Nephron progenitor cell (in vitro differentiated cells): Measurements from ENCODE around the gene CDC42BPB.
"Not testable (repeated sequence)": the region's sequence is repeated elsewhere in the genome, so short reads cannot be mapped to it uniquely, and the experiment has no call there.

Source experiments
- DNase-seq: peaks from one replicate; pipeline ENCODE4 v3.0.0; 2021
- H3K27ac Mint-ChIP-seq: 2 replicates; pipeline ENCODE4 v1.8.0; 2021; ENCODE audit warnings: mild to moderate bottlenecking, moderate library complexity, mixed read lengths
- H3K27me3 Mint-ChIP-seq: 2 replicates; pipeline ENCODE4 v1.8.0; 2021; ENCODE audit warnings: mild to moderate bottlenecking, low read depth, mixed read lengths; ENCODE audit not compliant: poor library complexity
- H3K36me3 Mint-ChIP-seq: 2 replicates; pipeline ENCODE4 v1.8.0; 2021; ENCODE audit warnings: low read depth, mixed read lengths
- H3K4me1 Mint-ChIP-seq: 2 replicates; pipeline ENCODE4 v1.8.0; 2021; ENCODE audit warnings: mixed read lengths
- H3K4me3 Mint-ChIP-seq: 2 replicates; pipeline ENCODE4 v1.8.0; 2021; ENCODE audit warnings: mild to moderate bottlenecking, moderate library complexity, mixed read lengths
- H3K9me3 Mint-ChIP-seq: 2 replicates; pipeline ENCODE4 v1.8.0; 2021; ENCODE audit warnings: mild to moderate bottlenecking, moderate library complexity, mixed read lengths
- CTCF ChIP-seq: fragments of 200-600 bp; sonication (generic); IDR thresholded peaks from 2 replicates; pipeline ENCODE4 v1.5.0; 2021; ENCODE audit warnings: antibody characterized with exemption

CDC42BPB gene

GRCh38 chr14:103028161-103028767, 29.1 kb downstream of the CDC42BPB start:
- Mint-ChIP-seq H3K9me3 (peaks cover 27% of the 10 kb centered on the region), H3K4me3 (no peak overlapping the region), H3K27ac (no peak overlapping the region), H3K36me3 (peaks cover 30% of the 10 kb centered on the region), H3K27me3 (peaks cover 2% of the 10 kb centered on the region), H3K4me1 (peaks cover 34% of the 10 kb centered on the region)
- DNase-seq, result no peak
- TF ChIP-seq CTCF, result no peak

GRCh38 chr14:103027451-103027850, 29.9 kb downstream of the CDC42BPB start:
- Mint-ChIP-seq H3K36me3 (peaks cover 30% of the 10 kb centered on the region), H3K27ac (no peak overlapping the region), H3K9me3 (peaks cover 27% of the 10 kb centered on the region), H3K4me3 (no peak overlapping the region), H3K27me3 (peaks cover 2% of the 10 kb centered on the region), H3K4me1 (peaks cover 41% of the 10 kb centered on the region)
- no peak for TF ChIP-seq CTCF
- no peak for DNase-seq

- H3K27me3 Mint-ChIP-seq, result peaks cover 2% of the 10 kb centered on the region
- no peak overlapping the region for H3K4me3 Mint-ChIP-seq
- no peak overlapping the region for H3K27ac Mint-ChIP-seq
- no peak for DNase-seq
- TF ChIP-seq CTCF, result no peak
- H3K9me3 Mint-ChIP-seq, result peaks cover 27% of the 10 kb centered on the region
- peaks cover 41% of the 10 kb centered on the region for H3K4me1 Mint-ChIP-seq
- H3K36me3 Mint-ChIP-seq, result peaks cover 30% of the 10 kb centered on the region
Measured at GRCh38 chr14:103026988-103027387, 30.4 kb downstream of the CDC42BPB start.

GRCh38 chr14:103026196-103026595, 31.2 kb downstream of the CDC42BPB start:
- H3K4me3 Mint-ChIP-seq, H3K27me3 Mint-ChIP-seq, H3K27ac Mint-ChIP-seq, DNase-seq: not testable (repeated sequence)
- peaks cover 42% of the 10 kb centered on the region for H3K4me1 Mint-ChIP-seq
- peaks cover 35% of the 10 kb centered on the region for H3K36me3 Mint-ChIP-seq
- peaks cover 27% of the 10 kb centered on the region for H3K9me3 Mint-ChIP-seq

GRCh38 chr14:103023881-103024473, 33.4 kb downstream of the CDC42BPB start:
- peaks cover 2% of the 10 kb centered on the region for H3K27me3 Mint-ChIP-seq

GRCh38 chr14:103022685-103023044, 34.7 kb downstream of the CDC42BPB start:
- peaks cover 2% of the 10 kb centered on the region for H3K27me3 Mint-ChIP-seq
- peak overlapping the region; percentile 74 for H3K27ac Mint-ChIP-seq
- H3K4me3 Mint-ChIP-seq, result no peak overlapping the region
- TF ChIP-seq CTCF, result no peak
- no peak for DNase-seq
- H3K9me3 Mint-ChIP-seq, result peaks cover 27% of the 10 kb centered on the region
- peaks cover 68% of the 10 kb centered on the region for H3K4me1 Mint-ChIP-seq
- peaks cover 57% of the 10 kb centered on the region for H3K36me3 Mint-ChIP-seq

More at GRCh38 chr14:103023881-103024473, 33.4 kb downstream of the CDC42BPB start:
- H3K4me1 Mint-ChIP-seq, result peaks cover 57% of the 10 kb centered on the region
- no peak for TF ChIP-seq CTCF
- H3K9me3 Mint-ChIP-seq, result peaks cover 27% of the 10 kb centered on the region
- H3K36me3 Mint-ChIP-seq, result peaks cover 49% of the 10 kb centered on the region
- DNase-seq, result no peak
- peak overlapping the region; percentile 95 for H3K27ac Mint-ChIP-seq
- peak overlapping the region; percentile 13 for H3K4me3 Mint-ChIP-seq
